DOHH2 (cell line): ENCODE data around the gene NHP2.

Experiments
- CTCF ChIP-seq: fragments of 200-600 bp; sonication (generic); IDR thresholded peaks from one replicate; pipeline ENCODE4 v1.5.1; 2014; ENCODE audit warnings: antibody characterized with exemption, mild to moderate bottlenecking, low read depth, low read length; ENCODE audit not compliant: poor library complexity, severe bottlenecking
- EZH2phosphoT487 ChIP-seq: fragments of 200-600 bp; sonication (generic); IDR thresholded peaks from 2 replicates; pipeline ENCODE4 v1.6.1; 2017; ENCODE audit warnings: borderline replicate concordance, mild to moderate bottlenecking, antibody characterized with exemption, low read length, moderate library complexity, mixed read lengths

- TF ChIP-seq CTCF (no peak), EZH2phosphoT487 (no peak)
Observed at GRCh38 chr5:178152491-178153444, 917 bp downstream of the NHP2 start.
